SK-N-SH treated with all-trans-retinoic acid at 6 μM for 48 hours (cell line): Measurements from ENCODE around the gene FABP1.

Experiments
- ATAC-seq: fragments of 200-7000 bp; cut with Tn5 transposase; 3 replicates; pipeline ENCODE4 v1.9.1; 2020; ENCODE audit warnings: mild to moderate bottlenecking, moderate library complexity
- ARNTL ChIP-seq: fragments of 450-650 bp; formaldehyde crosslinking; IDR thresholded peaks from 2 replicates; pipeline ENCODE4 v1.5.0; 2020; ENCODE audit warnings: low read depth, mild to moderate bottlenecking, moderate library complexity, borderline replicate concordance
- BACH2 ChIP-seq: fragments of 250-450 bp; sonication (Bioruptor Pico); IDR thresholded peaks from 2 replicates; pipeline ENCODE4 v1.9.0; 2021; ENCODE audit warnings: mild to moderate bottlenecking, borderline replicate concordance
- CREB5 ChIP-seq: fragments of 250-450 bp; sonication (Bioruptor Pico); IDR thresholded peaks from 2 replicates; pipeline ENCODE4 v1.5.1; 2020; ENCODE audit warnings: low read depth, mild to moderate bottlenecking, moderate library complexity
- CSDC2 ChIP-seq: fragments of 250-450 bp; sonication (Bioruptor Pico); IDR thresholded peaks from 2 replicates; pipeline ENCODE4 v1.5.0; 2020; ENCODE audit warnings: mild to moderate bottlenecking, moderate library complexity
- ESRRG ChIP-seq: fragments of 250-450 bp; sonication (Bioruptor Pico); IDR thresholded peaks from 2 replicates; pipeline ENCODE4 v1.6.1; 2021; ENCODE audit warnings: mild to moderate bottlenecking
- GLIS3 ChIP-seq: fragments of 250-450 bp; sonication (Bioruptor Pico); IDR thresholded peaks from 2 replicates; pipeline ENCODE4 v1.5.0; 2020; ENCODE audit warnings: mild to moderate bottlenecking, moderate library complexity
- ISL1 ChIP-seq: fragments of 250-450 bp; sonication (Bioruptor Pico); IDR thresholded peaks from 2 replicates; pipeline ENCODE4 v2.1.2; 2022; ENCODE audit warnings: mild to moderate bottlenecking, moderate library complexity
- OSR1 ChIP-seq: fragments of 250-450 bp; sonication (Bioruptor Pico); IDR thresholded peaks from 2 replicates; pipeline ENCODE4 v1.8.0; 2022; ENCODE audit warnings: moderate library complexity, mild to moderate bottlenecking, inconsistent platforms
- PATZ1 ChIP-seq: fragments of 250-450 bp; sonication (Bioruptor Pico); IDR thresholded peaks from 2 replicates; pipeline ENCODE4 v1.8.0; 2020; ENCODE audit warnings: mild to moderate bottlenecking, moderate library complexity, borderline replicate concordance
- PPARA ChIP-seq: fragments of 250-450 bp; sonication (Bioruptor Pico); IDR thresholded peaks from 2 replicates; pipeline ENCODE4 v1.5.0; 2020; ENCODE audit warnings: mild to moderate bottlenecking, borderline replicate concordance
- SNAI2 ChIP-seq: fragments of 250-450 bp; sonication (Bioruptor Pico); IDR thresholded peaks from 2 replicates; pipeline ENCODE4 v1.5.0; 2020; ENCODE audit warnings: mild to moderate bottlenecking, moderate library complexity
- TCF4 ChIP-seq: fragments of 250-450 bp; sonication (Bioruptor Pico); IDR thresholded peaks from 2 replicates; pipeline ENCODE4 v1.8.0; 2021; ENCODE audit warnings: mild to moderate bottlenecking, moderate library complexity, borderline replicate concordance
- TOX ChIP-seq: fragments of 250-450 bp; sonication (Bioruptor Pico); IDR thresholded peaks from 2 replicates; pipeline ENCODE4 v1.8.0; 2021; ENCODE audit warnings: mild to moderate bottlenecking, moderate library complexity, borderline replicate concordance
- ZC3H10 ChIP-seq: fragments of 250-450 bp; sonication (Bioruptor Pico); IDR thresholded peaks from 2 replicates; pipeline ENCODE4 v1.5.1; 2021; ENCODE audit warnings: mild to moderate bottlenecking, moderate library complexity
- ZFP3 ChIP-seq: fragments of 250-450 bp; sonication (Bioruptor Pico); IDR thresholded peaks from 2 replicates; pipeline ENCODE4 v1.5.0; 2020; ENCODE audit warnings: mild to moderate bottlenecking, moderate library complexity
- ZFP30 ChIP-seq: fragments of 450-650 bp; formaldehyde crosslinking; IDR thresholded peaks from 2 replicates; pipeline ENCODE4 v1.5.0; 2022; ENCODE audit warnings: mild to moderate bottlenecking, moderate library complexity
- ZNF565 ChIP-seq: fragments of 450-650 bp; formaldehyde crosslinking; conservative IDR thresholded peaks from 2 replicates; pipeline ENCODE4 v1.5.0; 2020; ENCODE audit warnings: low read depth, mild to moderate bottlenecking, moderate library complexity
- ZNF8 ChIP-seq: fragments of 450-650 bp; formaldehyde crosslinking; IDR thresholded peaks from 2 replicates; pipeline ENCODE4 v1.5.0; 2020; ENCODE audit warnings: mild to moderate bottlenecking, moderate library complexity
- TF ChIP-seq, protein P1 (sequence below): fragments of 250-450 bp; sonication (Bioruptor Pico); IDR thresholded peaks from 2 replicates; pipeline ENCODE4 v1.5.0; 2020; ENCODE audit warnings: mild to moderate bottlenecking, moderate library complexity
- TF ChIP-seq, protein P2 (sequence below): fragments of 250-450 bp; sonication (Bioruptor Pico); IDR thresholded peaks from 2 replicates; pipeline ENCODE4 v1.8.0; 2021; ENCODE audit warnings: low read depth, mild to moderate bottlenecking, moderate library complexity, borderline replicate concordance

FABP1 gene

DNA sequence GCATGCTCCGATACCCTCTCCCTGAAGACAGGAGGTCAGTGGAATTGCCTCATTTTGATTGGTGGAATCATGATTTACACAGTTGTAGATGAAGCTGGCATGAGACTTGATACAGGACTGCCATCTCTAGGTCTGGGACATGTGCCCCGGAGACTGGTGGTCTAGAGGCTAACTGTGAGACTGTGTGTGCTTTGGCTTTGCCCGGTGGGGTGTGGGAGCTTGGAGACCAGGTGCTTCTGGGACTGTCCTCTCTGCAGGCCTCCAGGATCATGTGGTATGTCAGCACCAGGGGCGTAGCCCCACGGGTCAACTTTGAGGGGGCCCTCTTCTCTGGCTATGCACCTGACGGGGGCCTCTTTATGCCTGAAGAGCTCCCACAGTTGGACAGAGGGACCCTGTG lies 45.0 kb upstream of the FABP1 start:
- no peak for ATAC-seq
- TF ChIP-seq ISL1 (CRISPR knock-in tag), result no peak
- no peak for TF ChIP-seq ESRRG (CRISPR knock-in tag)
- no peak for TF ChIP-seq OSR1
- no peak for TF ChIP-seq PATZ1 (CRISPR knock-in tag)
- TF ChIP-seq, protein P1, sequence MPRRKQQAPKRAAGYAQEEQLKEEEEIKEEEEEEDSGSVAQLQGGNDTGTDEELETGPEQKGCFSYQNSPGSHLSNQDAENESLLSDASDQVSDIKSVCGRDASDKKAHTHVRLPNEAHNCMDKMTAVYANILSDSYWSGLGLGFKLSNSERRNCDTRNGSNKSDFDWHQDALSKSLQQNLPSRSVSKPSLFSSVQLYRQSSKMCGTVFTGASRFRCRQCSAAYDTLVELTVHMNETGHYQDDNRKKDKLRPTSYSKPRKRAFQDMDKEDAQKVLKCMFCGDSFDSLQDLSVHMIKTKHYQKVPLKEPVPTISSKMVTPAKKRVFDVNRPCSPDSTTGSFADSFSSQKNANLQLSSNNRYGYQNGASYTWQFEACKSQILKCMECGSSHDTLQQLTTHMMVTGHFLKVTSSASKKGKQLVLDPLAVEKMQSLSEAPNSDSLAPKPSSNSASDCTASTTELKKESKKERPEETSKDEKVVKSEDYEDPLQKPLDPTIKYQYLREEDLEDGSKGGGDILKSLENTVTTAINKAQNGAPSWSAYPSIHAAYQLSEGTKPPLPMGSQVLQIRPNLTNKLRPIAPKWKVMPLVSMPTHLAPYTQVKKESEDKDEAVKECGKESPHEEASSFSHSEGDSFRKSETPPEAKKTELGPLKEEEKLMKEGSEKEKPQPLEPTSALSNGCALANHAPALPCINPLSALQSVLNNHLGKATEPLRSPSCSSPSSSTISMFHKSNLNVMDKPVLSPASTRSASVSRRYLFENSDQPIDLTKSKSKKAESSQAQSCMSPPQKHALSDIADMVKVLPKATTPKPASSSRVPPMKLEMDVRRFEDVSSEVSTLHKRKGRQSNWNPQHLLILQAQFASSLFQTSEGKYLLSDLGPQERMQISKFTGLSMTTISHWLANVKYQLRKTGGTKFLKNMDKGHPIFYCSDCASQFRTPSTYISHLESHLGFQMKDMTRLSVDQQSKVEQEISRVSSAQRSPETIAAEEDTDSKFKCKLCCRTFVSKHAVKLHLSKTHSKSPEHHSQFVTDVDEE, result no peak
- TF ChIP-seq ARNTL (CRISPR knock-in tag), result no peak
- no peak for TF ChIP-seq CSDC2 (CRISPR knock-in tag)
- no peak for TF ChIP-seq ZFP30
- TF ChIP-seq ZNF8, result no peak
- no peak for TF ChIP-seq TCF4 (CRISPR knock-in tag)
- TF ChIP-seq TOX, result no peak
- TF ChIP-seq CREB5 (CRISPR knock-in tag), result no peak
- TF ChIP-seq, protein P2, sequence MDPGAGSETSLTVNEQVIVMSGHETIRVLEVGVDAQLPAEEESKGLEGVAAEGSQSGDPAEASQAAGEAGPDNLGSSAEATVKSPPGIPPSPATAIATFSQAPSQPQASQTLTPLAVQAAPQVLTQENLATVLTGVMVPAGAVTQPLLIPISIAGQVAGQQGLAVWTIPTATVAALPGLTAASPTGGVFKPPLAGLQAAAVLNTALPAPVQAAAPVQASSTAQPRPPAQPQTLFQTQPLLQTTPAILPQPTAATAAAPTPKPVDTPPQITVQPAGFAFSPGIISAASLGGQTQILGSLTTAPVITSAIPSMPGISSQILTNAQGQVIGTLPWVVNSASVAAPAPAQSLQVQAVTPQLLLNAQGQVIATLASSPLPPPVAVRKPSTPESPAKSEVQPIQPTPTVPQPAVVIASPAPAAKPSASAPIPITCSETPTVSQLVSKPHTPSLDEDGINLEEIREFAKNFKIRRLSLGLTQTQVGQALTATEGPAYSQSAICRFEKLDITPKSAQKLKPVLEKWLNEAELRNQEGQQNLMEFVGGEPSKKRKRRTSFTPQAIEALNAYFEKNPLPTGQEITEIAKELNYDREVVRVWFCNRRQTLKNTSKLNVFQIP (CRISPR knock-in tag), result no peak
- TF ChIP-seq ZFP3 (CRISPR knock-in tag), result no peak

DNA sequence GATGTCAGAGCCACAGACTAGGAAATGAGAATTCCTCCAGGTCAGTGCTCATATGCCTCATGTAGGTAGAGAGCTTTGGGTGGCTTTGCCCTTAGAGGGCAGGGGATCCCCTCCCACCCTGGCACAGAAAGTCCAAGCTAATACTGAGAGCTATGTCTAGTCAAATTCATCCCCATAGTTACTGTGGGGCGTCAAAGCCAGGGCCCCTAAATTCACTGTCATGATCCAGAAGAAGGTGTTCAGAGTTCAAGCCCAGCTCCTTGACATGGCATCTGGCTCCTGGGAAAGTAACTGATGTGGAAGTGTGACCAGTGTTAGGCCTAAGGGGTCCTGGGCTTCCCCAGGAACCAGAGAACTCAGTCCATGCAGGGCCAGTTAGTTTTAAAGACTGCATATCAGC lies 44.1 kb upstream of the FABP1 start:
- no peak for TF ChIP-seq SNAI2 (CRISPR knock-in tag)
- no peak for ATAC-seq

DNA sequence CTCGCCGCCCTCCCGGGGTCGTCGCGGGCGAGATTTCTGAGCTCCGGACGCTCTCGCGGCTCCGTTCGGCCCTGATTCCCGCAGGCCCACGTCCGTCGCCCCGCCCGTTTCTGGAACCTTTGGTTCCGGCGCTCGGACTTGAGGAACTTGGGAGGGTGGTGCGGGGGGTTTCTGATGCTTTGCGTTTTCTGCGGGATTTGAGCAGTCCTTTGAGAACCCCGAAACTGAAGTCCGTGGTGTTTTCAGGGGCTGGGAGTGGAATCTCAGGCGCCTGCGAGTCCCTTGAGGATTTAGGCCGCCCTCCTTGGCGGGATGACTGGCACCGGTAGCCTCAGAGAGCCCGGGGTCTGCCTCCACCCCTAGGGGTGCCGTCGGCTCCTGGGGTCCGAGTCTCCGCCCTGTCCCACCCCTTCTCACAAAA lies 42.6 kb upstream of the FABP1 start:
- TF ChIP-seq SNAI2 (CRISPR knock-in tag) (no peak), PATZ1 (CRISPR knock-in tag) (no peak), PPARA (CRISPR knock-in tag) (no peak), ZFP3 (CRISPR knock-in tag) (no peak), ISL1 (CRISPR knock-in tag) (no peak), GLIS3 (CRISPR knock-in tag) (no peak), ARNTL (CRISPR knock-in tag) (no peak), TOX (no peak), ZC3H10 (CRISPR knock-in tag) (no peak), TCF4 (CRISPR knock-in tag) (no peak), ZFP30 (no peak), ZNF565 (CRISPR knock-in tag) (no peak), OSR1 (no peak), BACH2 (no peak), ZNF8 (no peak)
- TF ChIP-seq, protein P1, result no peak
- no peak for ATAC-seq
